GM18498 (cell line): ENCODE results near the gene TENT4B.

Experiments
- ATAC-seq: cut with Tn5 transposase; IDR thresholded peaks from one replicate; pipeline ENCODE4 v1.9.1; 2021; ENCODE audit warnings: mild to moderate bottlenecking, moderate library complexity; ENCODE audit not compliant: unreplicated experiment

Gene TENT4B

DNA sequence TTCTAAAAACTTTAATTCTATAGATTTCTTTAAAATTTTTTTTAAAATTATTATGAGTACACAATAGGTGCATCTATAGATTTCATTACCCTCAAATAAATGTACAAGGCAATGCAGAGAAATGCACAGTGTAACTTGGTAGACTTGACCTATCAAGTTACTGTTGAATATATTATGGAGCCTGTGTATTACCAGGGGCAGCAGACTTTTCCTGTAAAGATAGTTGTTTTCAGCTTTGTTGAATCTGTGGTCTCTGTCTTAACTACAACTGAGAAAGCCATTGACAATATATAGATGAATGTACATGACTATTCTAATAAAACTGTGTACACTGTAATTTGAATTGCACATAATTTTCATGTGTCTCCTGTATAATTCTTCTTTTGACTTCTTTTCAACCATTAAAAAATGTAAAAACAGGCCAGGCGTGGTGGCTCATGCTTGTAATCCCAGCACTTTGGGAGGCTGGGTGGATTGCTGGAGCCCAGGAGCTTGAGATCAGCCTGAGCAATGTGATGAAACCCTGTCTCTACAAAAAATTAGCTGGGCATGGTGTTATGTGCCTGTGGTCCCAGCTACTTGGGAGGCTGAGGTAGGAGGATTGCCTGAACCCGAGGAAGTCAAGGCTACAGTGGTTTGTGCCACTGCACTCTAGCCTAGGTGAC is 39.4 kb downstream of the TENT4B start:
- no peak for ATAC-seq

DNA sequence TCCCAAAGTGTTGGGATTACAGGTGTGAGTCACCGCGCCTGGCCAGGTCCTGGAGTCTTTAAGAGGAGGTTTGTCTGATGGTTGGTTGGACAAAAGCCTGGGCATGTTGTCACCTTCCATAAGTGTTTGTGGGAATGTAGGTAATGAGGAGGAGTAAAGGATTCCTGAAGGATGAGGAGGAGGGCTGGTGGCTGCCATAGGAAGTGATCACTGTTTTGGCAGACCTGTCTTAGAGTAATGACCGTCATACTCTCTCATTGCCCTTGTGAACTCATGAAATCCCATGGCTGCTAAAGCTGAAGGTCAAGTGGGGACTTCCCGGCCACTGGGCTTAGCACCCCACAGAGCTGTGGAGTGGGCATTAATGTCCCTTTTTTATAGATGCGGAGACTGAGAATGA is 40.5 kb downstream of the TENT4B start:
- ATAC-seq = no peak

DNA sequence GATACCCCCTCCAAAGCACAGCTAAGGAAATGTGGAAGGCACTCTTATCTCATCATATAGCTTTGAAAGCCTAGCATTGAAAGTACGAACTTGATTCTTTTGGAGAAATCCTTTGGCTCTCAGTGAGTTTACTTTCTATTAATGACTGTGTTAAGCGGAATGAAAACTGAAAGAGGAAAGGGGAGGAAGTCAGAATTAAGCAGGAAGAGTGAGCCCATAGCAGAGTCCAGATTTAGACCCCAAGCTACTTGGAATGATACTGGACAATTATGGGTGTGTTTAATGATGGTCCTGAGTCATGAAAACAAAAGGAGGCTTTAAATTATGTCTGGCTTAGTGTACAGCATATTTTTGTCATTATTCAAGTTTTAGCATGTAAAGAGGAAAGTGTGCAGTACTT is 42.2 kb downstream of the TENT4B start:
- no peak for ATAC-seq

GRCh38 chr16:50195756-50196155 is 42.6 kb downstream of the TENT4B start:
- ATAC-seq = no peak

- no peak for ATAC-seq
Observed at GRCh38 chr16:50197582-50197981, 44.5 kb downstream of the TENT4B start.

GRCh38 chr16:50198802-50199403 is 45.8 kb downstream of the TENT4B start:
- ATAC-seq = no peak

GRCh38 chr16:50201787-50202186 is 48.7 kb downstream of the TENT4B start:
- ATAC-seq = no peak

DNA sequence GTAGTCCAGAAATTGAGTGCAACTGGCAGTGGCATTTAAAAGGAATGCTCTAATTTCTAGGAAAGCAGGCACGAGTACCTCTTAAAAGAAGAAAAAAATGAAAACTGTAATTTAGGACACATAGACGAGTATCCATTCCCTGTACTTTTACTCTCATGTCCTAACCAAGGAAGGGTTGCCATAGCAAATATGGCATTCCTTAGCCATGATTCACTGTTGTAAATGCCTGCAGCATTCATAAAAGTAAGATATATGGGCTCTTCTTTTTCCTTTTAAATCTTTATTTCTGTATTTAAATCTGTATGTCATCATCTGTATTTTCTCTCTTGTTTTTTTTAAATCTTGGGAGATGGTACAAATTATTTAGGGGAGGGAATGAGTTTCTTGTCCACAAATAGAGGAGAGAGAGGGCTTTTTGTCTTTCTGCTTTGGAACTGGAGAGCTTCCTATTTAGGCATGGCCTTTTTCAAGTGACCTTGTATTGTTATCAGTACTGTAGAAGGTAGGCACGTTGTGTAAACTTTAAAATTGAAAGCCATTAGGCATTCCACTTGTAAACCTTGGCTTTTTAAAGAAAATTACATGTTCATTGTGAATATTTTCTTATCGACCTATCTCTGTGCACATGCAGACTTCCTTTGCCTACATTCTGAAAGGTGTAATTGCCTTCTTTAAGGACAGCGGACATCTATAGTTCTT is 50.0 kb downstream of the TENT4B start:
- ATAC-seq = no peak

DNA sequence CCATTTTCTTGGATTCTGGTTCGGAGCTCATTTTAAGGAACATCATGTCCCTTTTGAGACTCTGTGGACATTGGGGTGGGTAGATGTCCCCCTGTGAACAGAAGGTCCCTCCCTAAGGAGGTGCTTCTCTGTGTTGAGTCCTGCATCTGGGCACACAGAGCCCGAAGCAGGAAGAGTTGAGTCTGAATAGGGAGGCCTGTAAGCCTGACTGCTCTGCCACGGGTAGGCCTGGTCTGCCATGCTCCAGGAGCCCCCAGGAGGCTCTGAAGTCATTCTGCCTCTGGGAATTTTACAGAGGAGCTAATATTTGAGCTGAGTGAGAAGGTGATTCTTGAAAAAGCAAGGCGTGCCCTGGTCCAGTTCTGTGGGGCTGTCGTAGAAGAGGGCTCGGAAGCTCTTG is 50.6 kb downstream of the TENT4B start:
- ATAC-seq = no peak

DNA sequence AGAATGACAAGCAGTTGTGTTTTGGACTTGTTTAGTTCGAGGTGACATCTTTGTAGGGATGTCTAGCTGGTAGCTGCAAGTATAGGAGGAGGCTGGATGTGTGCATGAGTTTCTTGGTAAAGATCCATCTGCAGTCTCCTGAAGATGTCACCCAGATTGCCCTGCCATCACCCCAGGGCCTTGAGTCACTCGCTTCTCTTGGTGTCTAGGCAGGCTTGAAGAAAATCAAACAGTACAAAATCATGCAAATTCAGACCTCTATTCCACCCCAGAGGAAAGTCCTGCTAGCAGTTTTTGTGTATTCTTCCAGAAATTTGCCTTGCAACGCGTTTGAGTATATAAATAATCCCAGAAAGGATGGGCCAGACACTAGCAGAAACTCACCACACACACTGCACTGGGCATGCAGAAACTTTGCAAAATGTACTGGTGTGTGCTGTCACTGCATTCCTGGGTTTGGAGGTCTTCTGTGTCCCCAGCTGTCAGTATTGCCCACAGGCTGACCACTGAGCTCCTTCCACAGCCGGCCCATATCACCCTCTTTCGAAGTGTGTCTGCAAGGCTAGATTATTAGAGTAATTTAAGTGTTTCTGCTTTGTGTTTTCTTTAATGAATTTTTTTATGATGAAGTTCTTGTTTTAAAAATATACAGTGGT is 51.5 kb downstream of the TENT4B start:
- no peak for ATAC-seq

- ATAC-seq = no peak
Observed at GRCh38 chr16:50207652-50208051, 54.5 kb downstream of the TENT4B start.

- no peak for ATAC-seq
Observed at GRCh38 chr16:50208460-50208931, 55.4 kb downstream of the TENT4B start.

DNA sequence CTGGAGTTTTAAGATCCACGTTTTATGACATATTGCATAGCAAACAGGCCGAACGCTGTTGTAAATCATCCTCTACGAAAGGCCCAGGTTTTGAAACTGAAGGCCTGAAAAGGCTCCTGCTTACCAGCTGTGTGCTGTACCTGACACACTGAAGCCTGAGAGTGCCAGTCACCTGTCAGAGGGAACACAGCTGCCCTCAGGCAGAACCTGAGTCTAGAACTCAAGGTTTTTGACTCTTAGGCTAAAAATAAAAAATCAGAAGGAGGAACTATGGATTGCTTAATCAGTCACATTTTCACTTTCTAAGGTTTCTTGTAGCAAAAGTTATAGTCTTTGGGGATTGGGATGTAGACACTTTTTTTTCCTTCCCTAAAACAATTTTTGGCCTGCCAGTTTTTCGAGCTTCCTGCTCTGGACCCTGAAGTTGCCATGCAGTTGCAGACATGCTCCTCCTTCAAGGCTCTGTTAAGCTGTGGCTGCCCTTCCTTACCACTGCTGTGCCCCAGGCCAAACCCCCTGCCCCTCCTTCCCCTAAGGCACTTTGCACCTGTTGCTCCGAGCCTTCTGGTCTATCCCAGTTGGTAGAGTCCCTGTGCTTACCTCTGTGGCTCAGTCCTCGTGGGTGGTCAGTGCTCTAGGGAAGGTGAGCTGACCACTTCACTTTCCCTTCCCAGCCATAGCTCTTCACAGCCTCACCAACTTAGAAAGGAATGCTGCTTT is 56.6 kb downstream of the TENT4B start:
- no peak for ATAC-seq

- peak; percentile 87 for ATAC-seq
Observed at GRCh38 chr16:50210266-50211038, 57.3 kb downstream of the TENT4B start.

GRCh38 chr16:50213939-50214519 is 60.9 kb downstream of the TENT4B start:
- ATAC-seq = no peak

DNA sequence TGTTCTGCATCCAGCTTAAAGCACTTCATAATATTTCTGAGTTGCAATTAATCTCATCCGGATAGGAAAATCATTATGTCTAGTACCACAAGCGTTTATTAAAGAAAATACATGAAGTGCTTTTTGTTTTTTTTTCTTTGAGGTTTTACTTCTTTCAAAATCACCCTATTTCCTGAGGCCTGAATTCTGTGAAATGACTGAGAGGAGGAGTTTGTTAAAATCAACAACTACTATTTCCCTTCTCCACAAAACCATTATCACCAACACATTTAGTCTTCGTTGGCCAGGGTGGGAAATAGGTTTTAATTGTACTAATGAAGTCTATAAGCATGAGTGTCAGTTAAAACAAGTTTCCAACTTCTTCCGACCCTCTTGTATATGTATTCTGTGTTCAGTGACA is 62.6 kb downstream of the TENT4B start:
- ATAC-seq = no peak

DNA sequence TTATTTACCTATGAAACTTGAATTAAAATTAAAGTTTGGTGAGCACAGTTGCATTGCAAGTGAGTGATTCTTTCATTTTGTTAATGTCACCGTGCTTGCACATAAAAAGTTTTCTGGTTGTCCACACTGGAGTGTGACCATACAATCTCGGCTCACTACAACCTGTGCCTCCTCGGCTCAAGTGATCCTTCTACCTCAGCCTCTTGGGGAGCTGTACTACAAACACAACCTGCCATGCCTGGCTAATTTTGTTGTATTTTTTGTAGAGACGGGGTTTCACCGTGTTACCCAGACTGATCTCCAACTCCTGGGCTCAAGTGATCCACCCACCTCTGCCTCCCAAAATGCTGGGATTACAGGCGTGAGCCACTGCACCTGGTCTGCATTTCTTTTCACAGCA is 63.1 kb downstream of the TENT4B start:
- no peak for ATAC-seq

DNA sequence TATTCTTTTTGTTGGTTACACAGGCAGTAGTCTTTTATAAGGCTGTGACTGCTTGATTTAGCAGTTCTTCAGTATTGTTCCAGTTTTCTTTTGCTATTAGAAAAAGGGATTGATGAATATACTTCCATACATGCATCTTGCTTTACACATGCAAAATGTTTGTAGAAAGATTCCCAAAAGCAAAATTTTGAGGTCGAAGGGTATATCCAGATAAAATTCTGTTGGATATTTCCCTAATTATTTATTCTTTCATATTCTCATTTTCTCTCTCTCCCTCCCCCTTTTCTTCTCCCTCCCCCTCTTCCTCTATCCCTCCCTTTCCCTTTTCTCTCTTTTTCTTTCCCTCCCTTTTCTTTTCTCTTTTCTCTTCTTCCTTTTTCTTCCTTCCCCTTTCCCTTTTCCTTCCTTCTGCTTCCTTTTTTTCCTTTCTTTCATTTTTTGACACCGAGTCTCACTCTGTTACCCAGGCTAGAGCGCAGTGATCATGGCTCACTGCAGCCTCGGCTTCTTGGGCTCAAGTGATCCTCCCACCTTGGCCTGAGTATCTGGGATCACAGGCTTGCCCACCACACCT is 66.4 kb downstream of the TENT4B start:
- ATAC-seq = no peak

GRCh38 chr16:50224286-50224685 is 71.2 kb downstream of the TENT4B start:
- no peak for ATAC-seq

- no peak for ATAC-seq
Observed at GRCh38 chr16:50227120-50227519, 74.0 kb downstream of the TENT4B start.
